Activated CD8-positive, alpha-beta T cell treated with anti-CD3 and anti-CD28 coated beads for 36 hours (primary cell): ENCODE results near the gene CDH23. TPM values are rescaled to one million over a fixed set of nuclear protein-coding genes. Genes with fewer than 3 reads are reported as not detected.

Source experiments
- ATAC-seq: fragments of 200-7000 bp; cut with Tn5 transposase; one replicate; pipeline ENCODE4 v1.10.0; 2021; ENCODE audit warnings: mild to moderate bottlenecking, moderate library complexity
- CTCF ChIA-PET: fragments of 350-600 bp; sonication (Branson Sonifier 250); formaldehyde crosslinking; loops from one replicate; lab custom pipeline; 2021; ENCODE audit warnings: antibody characterized with exemption; lab: Charles Lee
- POLR2A ChIA-PET: fragments of 350-600 bp; sonication (Branson Sonifier 250); formaldehyde crosslinking; loops from one replicate; lab custom pipeline; 2021; ENCODE audit warnings: antibody characterized with exemption; lab: Charles Lee
- DNase-seq: peaks from one replicate; pipeline ENCODE4 v3.0.0-alpha.2; 2020
- H3K27ac Mint-ChIP-seq: one replicate; pipeline ENCODE4 v1.8.0; 2021; ENCODE audit warnings: mild to moderate bottlenecking, mixed read lengths
- H3K27me3 Mint-ChIP-seq: one replicate; pipeline ENCODE4 v1.8.0; 2021; ENCODE audit warnings: mixed read lengths
- H3K36me3 Mint-ChIP-seq: one replicate; pipeline ENCODE4 v1.8.0; 2021; ENCODE audit warnings: low read depth, mixed read lengths
- H3K4me1 Mint-ChIP-seq: one replicate; pipeline ENCODE4 v1.8.0; 2021; ENCODE audit warnings: low read depth, mixed read lengths
- H3K4me3 Mint-ChIP-seq: one replicate; pipeline ENCODE4 v1.8.0; 2021; ENCODE audit warnings: mild to moderate bottlenecking, moderate library complexity, mixed read lengths
- H3K9me3 Mint-ChIP-seq: one replicate; pipeline ENCODE4 v1.8.0; 2021; ENCODE audit warnings: mixed read lengths
- CTCF ChIP-seq: fragments of 200-600 bp; IDR thresholded peaks from one replicate; pipeline ENCODE4 v1.8.0; 2022; ENCODE audit warnings: antibody characterized with exemption, mild to moderate bottlenecking
- intact Hi-C: fragments of 100-400 bp; cut with micrococcal nuclease; formaldehyde crosslinking; loops from one replicate; pipeline ENCODE4 v1.10.0; 2022
- total RNA-seq, 2 experiments: library from RNA; stranded (reverse); gene quantifications; one replicate each; pipeline ENCODE4 v1.2.3, GENCODE V29; 2021

Gene CDH23
- total RNA-seq, 2 experiments from 2014 or later: 2.4 to 2.7 TPM

GRCh38 chr10:71462062-71462935 is 65.6 kb downstream of the CDH23 start:
- DNase-seq (no peak), ATAC-seq (no peak)
- Mint-ChIP-seq H3K27me3 (no peaks in the 10 kb centered on the region), H3K27ac (no peak overlapping the region), H3K4me3 (no peak overlapping the region), H3K4me1 (no peaks in the 10 kb centered on the region), H3K36me3 (no peaks in the 10 kb centered on the region), H3K9me3 (no peaks in the 10 kb centered on the region)
- intact Hi-C loops: no loop called here
- CTCF ChIA-PET: no interaction called here
- no peak for TF ChIP-seq CTCF
- POLR2A ChIA-PET: no interaction called here

- Mint-ChIP-seq H3K27me3 (no peaks in the 10 kb centered on the region), H3K36me3 (no peaks in the 10 kb centered on the region), H3K9me3 (no peaks in the 10 kb centered on the region), H3K4me3 (no peak overlapping the region), H3K4me1 (no peaks in the 10 kb centered on the region), H3K27ac (no peak overlapping the region)
- DNase-seq (no peak), ATAC-seq (no peak)
- POLR2A ChIA-PET: no interaction called here
- intact Hi-C loops: no loop called here
- CTCF ChIA-PET: no interaction called here
- TF ChIP-seq CTCF: no peak
Observed at GRCh38 chr10:71463111-71463510, 66.4 kb downstream of the CDH23 start.

DNA sequence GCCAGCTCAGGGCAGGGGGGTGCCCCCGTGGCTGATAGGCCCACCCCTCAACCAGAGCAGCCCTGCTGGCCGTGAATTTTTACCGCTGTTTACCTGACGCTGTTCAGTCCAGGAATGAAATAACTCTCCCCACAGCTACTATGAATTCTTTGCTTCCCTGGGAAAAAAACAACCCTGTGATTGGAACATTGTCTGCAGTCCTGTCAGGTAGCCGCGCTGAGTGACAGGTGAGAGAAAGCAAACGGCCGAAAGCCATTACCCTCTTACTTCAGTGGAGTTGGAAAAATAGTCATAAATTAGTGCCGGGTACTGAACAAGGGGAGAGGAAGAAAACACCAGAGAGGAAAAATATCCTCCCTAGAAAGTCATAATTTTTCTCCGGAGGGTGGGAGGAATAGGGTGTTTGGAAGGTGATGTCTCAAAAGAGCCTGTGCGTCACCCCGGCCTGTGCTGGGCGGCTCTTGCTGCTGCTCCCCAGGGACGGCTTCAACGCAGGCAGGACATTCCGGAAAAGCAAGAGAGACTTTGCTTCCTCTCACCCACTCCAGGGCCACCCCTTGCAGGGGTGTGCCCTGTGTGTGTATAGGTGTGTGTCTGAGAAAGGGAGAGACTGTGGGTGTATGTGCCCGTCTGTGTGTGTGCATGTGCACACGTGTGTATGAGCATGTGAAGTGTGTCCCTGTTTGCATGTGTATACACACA is 69.0 kb downstream of the CDH23 start:
- intact Hi-C loops: no loop called here
- no peaks in the 10 kb centered on the region for H3K36me3 Mint-ChIP-seq
- no peaks in the 10 kb centered on the region for H3K27me3 Mint-ChIP-seq
- POLR2A ChIA-PET: no interaction called here
- CTCF ChIA-PET: interaction anchor here (1.2 kb wide), 1 partner anchor 68 kb away, joined by 3 read pairs; no protein-coding TSS in a partner anchor
- H3K27ac Mint-ChIP-seq: no peak overlapping the region
- no peak overlapping the region for H3K4me3 Mint-ChIP-seq
- ATAC-seq (no peak), DNase-seq (no peak)
- no peak for TF ChIP-seq CTCF
- H3K4me1 Mint-ChIP-seq: no peaks in the 10 kb centered on the region
- H3K9me3 Mint-ChIP-seq: no peaks in the 10 kb centered on the region

GRCh38 chr10:71466330-71466729 is 69.6 kb downstream of the CDH23 start:
- intact Hi-C loops: no loop called here
- Mint-ChIP-seq H3K27ac (no peak overlapping the region), H3K4me3 (no peak overlapping the region), H3K36me3 (no peaks in the 10 kb centered on the region), H3K9me3 (no peaks in the 10 kb centered on the region), H3K27me3 (no peaks in the 10 kb centered on the region), H3K4me1 (no peaks in the 10 kb centered on the region)
- DNase-seq (no peak), ATAC-seq (no peak)
- CTCF ChIA-PET: no interaction called here
- no peak for TF ChIP-seq CTCF
- POLR2A ChIA-PET: no interaction called here

DNA sequence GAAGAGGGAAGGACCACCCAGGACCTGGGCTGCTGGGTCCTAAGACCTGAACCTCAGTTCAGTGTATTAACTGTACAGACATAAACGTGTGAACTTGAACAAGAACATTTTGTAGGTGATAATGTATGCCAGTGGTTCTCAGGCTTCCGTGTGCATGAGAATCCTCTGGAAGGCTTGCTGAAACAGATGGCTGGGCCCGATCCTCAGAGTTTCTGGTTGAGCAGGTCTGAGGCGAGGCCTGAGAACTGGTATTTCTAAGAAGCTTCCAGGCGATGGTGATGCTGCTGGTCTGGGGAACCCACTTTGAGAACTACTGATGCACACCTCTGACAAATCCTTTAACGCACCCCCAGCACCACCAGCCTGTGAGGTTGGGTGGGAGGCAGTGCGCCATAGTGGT is 70.4 kb downstream of the CDH23 start:
- H3K4me3 Mint-ChIP-seq: no peak overlapping the region
- CTCF ChIA-PET: no interaction called here
- no peaks in the 10 kb centered on the region for H3K36me3 Mint-ChIP-seq
- no peaks in the 10 kb centered on the region for H3K9me3 Mint-ChIP-seq
- no peak for DNase-seq
- intact Hi-C loops: no loop called here
- POLR2A ChIA-PET: no interaction called here
- peaks cover under 1% of the 10 kb centered on the region for H3K27me3 Mint-ChIP-seq
- ATAC-seq: no peak
- H3K27ac Mint-ChIP-seq: no peak overlapping the region
- no peak for TF ChIP-seq CTCF
- no peaks in the 10 kb centered on the region for H3K4me1 Mint-ChIP-seq
